Testis (tissue), 2 donors: ENCODE measurements around the gene TELO2.

Experiments
- CTCF ChIP-seq, 3 experiments: fragments of 450-650 bp in 2 of 3; fragments of 200-600 bp in 1 of 3; sonication (generic) in 1 of 3; IDR thresholded peaks; one replicate each; pipeline ENCODE4 v1.5.1; 2016 to 2019; ENCODE audit warnings: antibody characterized with exemption in 3 of 3, mild to moderate bottlenecking in 2 of 3, moderate library complexity in 1 of 3
- POLR2A ChIP-seq: fragments of 450-650 bp; IDR thresholded peaks from one replicate; pipeline ENCODE4 v1.6.1; 2017; ENCODE audit warnings: antibody characterized with exemption, mild to moderate bottlenecking, moderate library complexity

GRCh38 chr16:1481906-1482835 lies 11.0 kb upstream of the TELO2 start:
- TF ChIP-seq POLR2A, result no peak
- TF ChIP-seq CTCF (IDR thresholded peaks at IDR 0.05), result no peak
